Peyer's patch (tissue), 4 donors: ENCODE data around the gene BCAR1. TPM values are rescaled to one million over a fixed set of nuclear protein-coding genes. Genes with fewer than 3 reads are reported as not detected.

Experiments
- DNase-seq, 3 donors: peaks; one replicate each; pipeline ENCODE4 v3.0.0-alpha.2; 2017 to 2019
- H3K27ac ChIP-seq, 4 donors: fragments of 200-600 bp; sonication (generic); one replicate each; pipeline ENCODE4 v1.5.1; 2016 to 2019
- H3K27me3 ChIP-seq, 2 donors: fragments of 200-600 bp; sonication (generic); one replicate each; pipeline ENCODE4 v1.5.1; 2019
- H3K36me3 ChIP-seq, 3 donors: fragments of 200-600 bp; sonication (generic); one replicate each; pipeline ENCODE4 v1.5.1; 2016 to 2019
- H3K4me1 ChIP-seq, 4 donors: fragments of 200-600 bp; sonication (generic); one replicate each; pipeline ENCODE4 v1.5.1; 2016 to 2019
- H3K4me3 ChIP-seq, 4 donors: fragments of 200-600 bp; sonication (generic); 1 replicate in 3 of 4; 2 replicates in 1 of 4; pipeline ENCODE4 v1.5.1; 2016 to 2019; ENCODE audit warnings: mild to moderate bottlenecking in 1 of 4
- H3K9me3 ChIP-seq, 4 donors: fragments of 200-600 bp; sonication (generic); one replicate each; pipeline ENCODE4 v1.5.1; 2016 to 2019; ENCODE audit warnings: mild to moderate bottlenecking in 1 of 4
- POLR2A ChIP-seq, 2 donors: fragments of 450-650 bp; IDR thresholded peaks; one replicate each; pipeline ENCODE4 v1.5.1; 2017; ENCODE audit warnings: antibody characterized with exemption in 2 of 2, mild to moderate bottlenecking in 2 of 2, moderate library complexity in 2 of 2
- total RNA-seq, 4 donors: library from RNA; depleted of rRNA; stranded (reverse); fragments of >200 nt; gene quantifications; one replicate each; pipeline ENCODE4 v1.1.0, GENCODE V29; 2016
- TF ChIP-seq, protein P1 (sequence below), 6 experiments: fragments of 450-650 bp in 4 of 6; fragments of 200-600 bp in 2 of 6; sonication (generic) in 1 of 6; IDR thresholded peaks; one replicate each; pipeline ENCODE4 v1.5.1; 2017 to 2019; ENCODE audit warnings: antibody characterized with exemption in 6 of 6, mild to moderate bottlenecking in 3 of 6, moderate library complexity in 1 of 6

BCAR1 gene
- total RNA-seq, 4 donors from 2014 or later = 77.6 to 251 (median 206) TPM

DNA sequence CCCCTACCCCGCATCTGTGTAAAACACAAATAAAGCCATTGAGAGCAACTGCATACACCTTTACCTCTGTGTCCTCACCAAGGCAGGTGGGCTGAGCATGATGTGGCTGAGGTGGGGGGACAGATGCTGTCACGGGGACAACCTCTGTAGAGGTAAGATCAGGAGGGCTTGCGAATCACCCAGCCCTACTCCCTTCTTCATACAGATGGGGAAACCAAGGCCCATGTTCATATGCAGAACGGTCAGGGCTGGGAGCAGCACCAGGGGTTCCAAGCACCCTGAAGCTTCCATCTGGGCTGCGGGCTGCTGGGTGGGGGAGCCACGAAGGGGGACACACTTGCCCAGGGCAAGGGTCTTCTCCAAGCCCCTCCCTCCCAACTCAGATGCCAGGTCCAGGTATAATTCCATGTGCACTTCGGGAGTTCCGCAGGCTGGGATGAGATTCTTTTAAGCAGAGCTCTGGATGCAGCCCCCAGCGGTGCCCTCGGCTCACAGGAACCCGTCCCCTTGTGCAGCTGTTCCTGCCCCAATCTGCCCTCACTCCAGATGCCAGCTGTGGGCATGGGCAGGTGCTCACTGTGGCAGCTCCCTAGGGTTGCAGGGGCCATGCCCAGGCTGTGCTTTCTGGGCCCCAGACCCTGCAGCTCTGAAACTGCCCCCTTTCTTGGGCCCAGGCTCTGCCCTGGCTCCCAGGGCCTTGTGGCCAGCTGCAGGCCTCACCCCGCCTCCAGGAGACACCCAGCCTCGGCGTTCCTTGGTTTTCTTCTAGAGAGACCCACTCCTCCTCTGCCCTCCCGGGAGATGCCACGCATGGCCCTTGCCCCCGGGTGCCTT, 23.1 kb downstream of the BCAR1 start:
- Histone ChIP-seq H3K4me1 (peaks cover 0 to under 1% (median 0%) of the 10 kb centered on the region in 4 donors), H3K27ac (no peak overlapping the region), H3K4me3 (no peak overlapping the region), H3K27me3 (no peaks in the 10 kb centered on the region), H3K36me3 (peaks cover 0 to 56% (median 0%) of the 10 kb centered on the region in 3 donors), H3K9me3 (no peaks in the 10 kb centered on the region)
- TF ChIP-seq POLR2A (IDR thresholded peaks at IDR 0.05) = no peak
- TF ChIP-seq, protein P1, sequence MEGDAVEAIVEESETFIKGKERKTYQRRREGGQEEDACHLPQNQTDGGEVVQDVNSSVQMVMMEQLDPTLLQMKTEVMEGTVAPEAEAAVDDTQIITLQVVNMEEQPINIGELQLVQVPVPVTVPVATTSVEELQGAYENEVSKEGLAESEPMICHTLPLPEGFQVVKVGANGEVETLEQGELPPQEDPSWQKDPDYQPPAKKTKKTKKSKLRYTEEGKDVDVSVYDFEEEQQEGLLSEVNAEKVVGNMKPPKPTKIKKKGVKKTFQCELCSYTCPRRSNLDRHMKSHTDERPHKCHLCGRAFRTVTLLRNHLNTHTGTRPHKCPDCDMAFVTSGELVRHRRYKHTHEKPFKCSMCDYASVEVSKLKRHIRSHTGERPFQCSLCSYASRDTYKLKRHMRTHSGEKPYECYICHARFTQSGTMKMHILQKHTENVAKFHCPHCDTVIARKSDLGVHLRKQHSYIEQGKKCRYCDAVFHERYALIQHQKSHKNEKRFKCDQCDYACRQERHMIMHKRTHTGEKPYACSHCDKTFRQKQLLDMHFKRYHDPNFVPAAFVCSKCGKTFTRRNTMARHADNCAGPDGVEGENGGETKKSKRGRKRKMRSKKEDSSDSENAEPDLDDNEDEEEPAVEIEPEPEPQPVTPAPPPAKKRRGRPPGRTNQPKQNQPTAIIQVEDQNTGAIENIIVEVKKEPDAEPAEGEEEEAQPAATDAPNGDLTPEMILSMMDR (IDR thresholded peaks at IDR 0.05) = no peak
- no peak for DNase-seq

DNA sequence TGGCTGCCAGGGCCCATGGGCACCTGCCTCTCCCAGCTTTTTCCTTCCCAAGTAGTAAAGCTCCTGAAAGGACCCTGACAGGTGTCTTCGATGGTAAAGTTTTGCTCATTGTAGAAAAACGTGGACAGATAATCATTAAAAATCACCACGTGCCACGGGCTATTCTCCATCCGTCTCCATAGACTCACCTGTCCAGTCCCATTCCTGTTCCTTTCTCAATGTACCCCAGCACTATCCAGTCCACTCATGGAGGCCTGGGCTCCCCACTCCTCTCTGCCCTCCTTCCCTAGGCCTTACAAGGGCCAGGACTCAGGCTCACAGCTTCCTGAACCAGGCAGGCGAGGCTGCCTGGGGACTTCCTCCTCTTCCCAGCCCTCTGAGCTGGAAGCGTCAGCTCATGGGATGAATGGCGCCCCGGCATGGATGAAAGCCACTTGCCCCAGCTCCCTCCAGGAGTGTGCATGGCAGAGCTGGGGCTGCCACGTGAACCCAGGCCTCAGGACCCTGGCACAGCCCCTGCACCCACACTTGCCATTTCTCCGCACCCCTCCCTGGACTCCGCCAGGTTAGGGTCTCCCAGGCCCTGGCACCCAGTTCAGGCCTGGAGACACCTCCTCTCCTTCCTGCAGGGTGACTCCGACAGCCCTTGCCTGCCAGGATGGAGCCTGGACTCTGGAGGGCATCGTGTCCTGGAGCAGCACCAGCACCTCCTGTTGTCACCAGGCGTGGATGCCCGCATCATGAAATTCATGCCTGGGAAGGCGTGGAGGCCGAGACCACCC, 23.9 kb downstream of the BCAR1 start:
- DNase-seq = no peak
- Histone ChIP-seq H3K4me1 (no peaks in the 10 kb centered on the region), H3K27me3 (no peaks in the 10 kb centered on the region), H3K27ac (no peak overlapping the region), H3K9me3 (no peaks in the 10 kb centered on the region), H3K4me3 (no peak overlapping the region), H3K36me3 (peaks cover 0 to 48% (median 0%) of the 10 kb centered on the region in 3 donors)
- TF ChIP-seq POLR2A (IDR thresholded peaks at IDR 0.05) = no peak
- TF ChIP-seq, protein P1 (IDR thresholded peaks at IDR 0.05) = no peak

DNA sequence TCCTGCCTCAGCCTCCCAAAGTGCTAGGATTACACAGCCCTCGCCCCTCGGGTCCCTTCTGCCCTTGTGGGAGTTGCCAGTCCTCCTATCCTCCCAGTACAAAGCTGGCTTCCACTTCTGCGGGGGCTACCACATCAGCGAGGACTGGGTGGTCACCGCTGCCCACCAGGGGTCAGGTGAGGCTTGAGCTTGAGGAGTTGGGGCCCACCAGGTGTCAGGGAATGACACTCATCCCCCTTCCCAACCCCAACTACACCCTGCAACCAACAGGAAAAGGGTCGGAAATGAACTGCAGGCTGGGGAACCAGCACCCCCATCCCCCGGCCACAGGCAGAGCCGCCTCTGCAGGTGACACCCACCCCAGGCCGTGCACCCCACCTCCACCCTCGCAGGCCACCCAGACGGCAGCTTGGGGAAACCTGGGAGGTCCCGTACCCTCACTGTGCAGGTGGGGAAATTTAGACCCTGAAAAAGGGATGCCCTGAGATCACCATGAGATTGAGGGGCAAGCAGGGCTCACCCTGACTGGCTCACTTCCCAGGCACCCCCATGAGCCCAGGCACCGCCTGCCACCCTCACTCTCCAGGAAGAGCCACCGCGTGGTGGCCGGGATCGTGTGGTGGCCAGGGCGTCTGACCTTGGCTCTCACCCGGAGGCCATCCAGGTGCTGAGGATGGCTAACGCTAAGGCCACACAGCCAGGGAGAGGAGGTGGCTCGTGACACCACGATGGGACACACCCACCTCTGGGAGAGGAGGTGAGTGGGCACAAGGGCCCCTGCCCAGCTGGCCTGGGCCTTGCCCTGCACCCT, 24.7 kb downstream of the BCAR1 start:
- TF ChIP-seq POLR2A (IDR thresholded peaks at IDR 0.05) = no peak
- TF ChIP-seq, protein P1 (IDR thresholded peaks at IDR 0.05) = no peak
- Histone ChIP-seq H3K27me3 (no peaks in the 10 kb centered on the region), H3K4me3 (no peak overlapping the region), H3K36me3 (peaks cover 0 to 40% (median 0%) of the 10 kb centered on the region in 3 donors), H3K9me3 (no peaks in the 10 kb centered on the region), H3K27ac (no peak overlapping the region), H3K4me1 (no peaks in the 10 kb centered on the region)
- no peak for DNase-seq

DNA sequence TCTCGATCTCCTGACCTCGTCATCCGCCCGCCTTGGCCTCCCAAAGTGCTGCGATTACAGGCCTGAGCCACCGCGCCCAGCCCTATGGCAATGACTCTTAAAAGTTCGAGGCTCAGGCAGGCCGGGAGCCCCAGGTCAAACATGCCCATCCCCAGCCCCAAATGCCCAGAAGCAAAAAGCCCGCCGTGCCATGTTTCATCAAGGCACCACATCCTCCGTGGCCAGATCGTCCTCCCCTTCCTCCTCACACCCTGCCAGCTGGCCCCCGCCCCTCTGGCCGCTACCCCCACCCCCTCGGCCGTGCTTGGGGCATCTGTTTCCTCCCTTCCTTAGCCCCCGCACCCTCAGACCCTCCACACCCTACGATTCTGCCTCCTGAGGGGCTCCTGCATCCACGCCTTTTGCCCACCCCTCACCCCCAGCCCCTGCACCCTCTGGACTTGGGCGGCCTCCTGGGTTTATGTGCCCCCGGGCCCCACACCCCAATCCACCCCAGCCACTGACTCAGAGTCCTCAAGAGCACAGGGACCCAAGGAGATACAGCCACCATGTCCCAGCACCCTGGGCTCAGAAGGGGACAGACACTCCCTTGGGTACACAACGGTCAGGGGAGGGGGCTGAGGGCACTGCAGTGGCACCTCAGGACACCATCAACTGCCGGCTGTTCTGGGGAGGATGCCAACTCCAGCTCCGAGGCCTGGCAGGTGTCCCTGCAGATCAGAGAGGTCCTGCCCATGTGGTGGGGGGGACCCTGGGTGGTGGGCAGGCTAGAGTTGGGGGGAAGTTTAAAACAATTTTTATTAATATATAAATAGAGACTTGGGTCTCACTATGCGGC, 25.5 kb downstream of the BCAR1 start:
- H3K27ac ChIP-seq = no peak overlapping the region
- H3K4me1 ChIP-seq = no peaks in the 10 kb centered on the region
- H3K4me3 ChIP-seq = no peak overlapping the region
- no peak for DNase-seq
- peaks cover 0 to 31% (median 0%) of the 10 kb centered on the region in 3 donors for H3K36me3 ChIP-seq
- H3K9me3 ChIP-seq = no peaks in the 10 kb centered on the region
- no peak for TF ChIP-seq POLR2A (IDR thresholded peaks at IDR 0.05)
- TF ChIP-seq, protein P1 (IDR thresholded peaks at IDR 0.05) = no peak
- H3K27me3 ChIP-seq = no peaks in the 10 kb centered on the region
